Naive thymus-derived CD4-positive, alpha-beta T cell (primary cell): ENCODE data around the gene LPP. TPM values are rescaled to one million over a fixed set of nuclear protein-coding genes. Genes with fewer than 3 reads are reported as not detected.

Experiments used
- ATAC-seq: fragments of 150-1000 bp; cut with Tn5 transposase; 2 replicates; pipeline ENCODE4 v1.10.0; 2021; ENCODE audit warnings: mild to moderate bottlenecking, moderate library complexity
- CTCF ChIA-PET: fragments of 350-600 bp; sonication (Branson Sonifier 250); formaldehyde crosslinking; loops from one replicate; lab custom pipeline; 2021; ENCODE audit warnings: antibody characterized with exemption; lab: Charles Lee
- POLR2A ChIA-PET: fragments of 350-600 bp; sonication (Branson Sonifier 250); formaldehyde crosslinking; loops from one replicate; lab custom pipeline; 2021; ENCODE audit warnings: antibody characterized with exemption, inconsistent platforms; lab: Charles Lee
- DNase-seq, 9 donors: peaks; one replicate each; pipeline versions ENCODE4 v3.0.0 to v3.0.0-alpha.2; 2020 to 2022; ENCODE audit warnings: mixed read lengths in 1 of 9
- H3K27ac ChIP-seq: one replicate; pipeline ENCODE4 v1.7.0; 2013; ENCODE audit warnings: mild to moderate bottlenecking, low read depth, low read length, moderate library complexity
- H3K27me3 ChIP-seq, 2 donors: one replicate each; pipeline ENCODE4 v1.7.0; 2013; ENCODE audit warnings: low read length in 2 of 2, mild to moderate bottlenecking in 2 of 2, moderate library complexity in 2 of 2; ENCODE audit not compliant: control insufficient read depth in 2 of 2, insufficient read depth in 2 of 2
- H3K36me3 ChIP-seq, 3 experiments: 1 replicate in 2 of 3; 2 replicates in 1 of 3; pipeline ENCODE4 v1.7.0; 2013; ENCODE audit warnings: low read length in 3 of 3, mild to moderate bottlenecking in 3 of 3, moderate library complexity in 1 of 3; ENCODE audit not compliant: insufficient read depth in 3 of 3, control insufficient read depth in 2 of 3
- H3K4me1 ChIP-seq, 2 donors: one replicate each; pipeline ENCODE4 v1.7.0; 2013; ENCODE audit warnings: low read length in 2 of 2, mild to moderate bottlenecking in 2 of 2, moderate library complexity in 1 of 2; ENCODE audit not compliant: control insufficient read depth in 2 of 2, insufficient read depth in 2 of 2
- H3K4me3 ChIP-seq: 2 replicates; pipeline ENCODE4 v1.7.0; 2013; ENCODE audit warnings: mild to moderate bottlenecking, low read length
- H3K9me3 ChIP-seq, 3 experiments: 1 replicate in 2 of 3; 2 replicates in 1 of 3; pipeline ENCODE4 v1.7.0; 2013; ENCODE audit warnings: low read length in 3 of 3; ENCODE audit not compliant: control insufficient read depth in 2 of 3
- H3K27ac Mint-ChIP-seq, 9 donors: one replicate each; pipeline ENCODE4 v1.8.0; 2020 to 2022; ENCODE audit warnings: mixed read lengths in 9 of 9, mild to moderate bottlenecking in 8 of 9, moderate library complexity in 5 of 9, inconsistent platforms in 2 of 9
- H3K27me3 Mint-ChIP-seq, 5 donors: one replicate each; pipeline ENCODE4 v1.8.0; 2021 to 2022; ENCODE audit warnings: mixed read lengths in 5 of 5, mild to moderate bottlenecking in 1 of 5
- H3K36me3 Mint-ChIP-seq, 5 donors: one replicate each; pipeline ENCODE4 v1.8.0; 2020 to 2022; ENCODE audit warnings: mixed read lengths in 5 of 5, mild to moderate bottlenecking in 3 of 5, inconsistent platforms in 1 of 5
- H3K4me1 Mint-ChIP-seq, 7 donors: one replicate each; pipeline ENCODE4 v1.8.0; 2020 to 2022; ENCODE audit warnings: mixed read lengths in 7 of 7, mild to moderate bottlenecking in 3 of 7, inconsistent platforms in 1 of 7
- H3K4me3 Mint-ChIP-seq, 10 donors: one replicate each; pipeline ENCODE4 v1.8.0; 2020 to 2022; ENCODE audit warnings: mild to moderate bottlenecking in 10 of 10, mixed read lengths in 10 of 10, moderate library complexity in 6 of 10, inconsistent platforms in 2 of 10
- H3K9me3 Mint-ChIP-seq, 11 donors: one replicate each; pipeline ENCODE4 v1.8.0; 2020 to 2022; ENCODE audit warnings: mixed read lengths in 11 of 11, mild to moderate bottlenecking in 4 of 11, inconsistent platforms in 1 of 11, moderate library complexity in 1 of 11
- intact Hi-C, 2 donors: fragments of 100-400 bp; cut with micrococcal nuclease; formaldehyde crosslinking; loops; one replicate each; pipeline ENCODE4 v1.15.1; 2023
- polyA plus RNA-seq, 2 donors: library from polyadenylated mRNA; unstranded; fragments of 300-500 nt; fragmentation: Illumina TruSeq; gene quantifications; one replicate each; pipeline ENCODE4 v1.2.3, GENCODE V29; 2021
- total RNA-seq, 6 experiments: library from RNA in 5 of 6; stranded (reverse) in 5 of 6; gene quantifications; 1 replicate in 5 of 6; 2 replicates in 1 of 6; pipeline ENCODE4 v1.2.3 and lab custom pipeline; 2021 to 2026

The LPP gene
- total and polyA plus RNA-seq, 7 experiments from 2014 or later: 10.3 to 95.2 (median 19.5) TPM

DNA sequence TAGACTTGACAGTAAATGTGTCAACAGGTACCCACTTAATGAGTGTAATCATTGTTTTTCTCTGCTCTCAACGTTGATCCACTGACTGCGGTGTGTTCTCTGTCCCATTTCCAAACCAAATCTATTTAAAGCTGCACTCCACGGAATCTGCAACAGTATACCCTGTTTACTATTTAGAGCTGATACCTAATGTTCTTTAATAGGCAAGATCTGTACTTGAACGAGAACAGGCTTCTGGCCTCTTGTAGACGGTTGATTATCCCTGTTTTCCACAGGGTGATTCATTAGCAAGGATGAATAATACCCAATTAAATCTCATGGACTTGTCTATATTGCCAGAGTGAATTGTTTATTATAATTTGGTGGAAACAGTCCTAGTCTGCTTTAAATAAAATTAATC lies 189.9 kb downstream of the LPP start:
- H3K9me3 Mint-ChIP-seq: no peaks in the 10 kb centered on the region
- POLR2A ChIA-PET: no interaction called here
- no peak for DNase-seq
- H3K27ac Mint-ChIP-seq: no peak overlapping the region
- no peaks in the 10 kb centered on the region for H3K9me3 ChIP-seq
- CTCF ChIA-PET: no interaction called here
- peaks cover 7 to 23% (median 14%) of the 10 kb centered on the region in 7 donors for H3K4me1 Mint-ChIP-seq
- H3K4me1 ChIP-seq: peaks cover 0 to 10% of the 10 kb centered on the region in 2 donors
- no peak overlapping the region for H3K4me3 Mint-ChIP-seq
- no peaks in the 10 kb centered on the region for H3K27me3 ChIP-seq
- intact Hi-C loops: loop anchor here in 1 of 2 donors (5.0 kb wide), 1 partner anchor 88 kb away; no protein-coding TSS in a partner anchor
- H3K36me3 ChIP-seq: no peaks in the 10 kb centered on the region
- ATAC-seq: no peak
- H3K4me3 ChIP-seq: no peak overlapping the region
- no peak overlapping the region for H3K27ac ChIP-seq
- H3K27me3 Mint-ChIP-seq: peaks cover 0 to 4% (median 0%) of the 10 kb centered on the region in 5 donors
- H3K36me3 Mint-ChIP-seq: peaks cover 0 to 28% (median 21%) of the 10 kb centered on the region in 5 donors

DNA sequence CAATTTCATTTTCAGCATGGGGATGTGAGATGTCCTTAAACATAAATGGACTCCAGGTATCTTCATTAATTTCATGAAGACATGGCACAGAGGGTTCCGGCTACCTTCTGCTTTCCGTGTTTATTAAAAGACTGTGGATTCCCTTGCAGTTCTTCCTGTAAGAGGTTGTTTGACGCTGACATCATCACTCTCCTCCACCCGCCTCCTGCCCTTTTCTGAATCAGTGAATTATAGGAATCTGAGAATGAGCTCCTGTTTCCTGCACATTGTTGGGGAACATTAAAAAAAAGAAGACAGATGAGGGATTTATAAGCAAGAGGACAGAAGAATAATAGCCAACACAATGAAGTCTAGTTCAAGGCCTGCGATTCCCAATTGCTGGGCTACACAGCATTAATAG lies 191.3 kb downstream of the LPP start:
- Histone ChIP-seq H3K27ac (no peak overlapping the region), H3K9me3 (no peaks in the 10 kb centered on the region), H3K4me1 (peaks cover 0 to 3% of the 10 kb centered on the region in 2 donors), H3K36me3 (no peaks in the 10 kb centered on the region), H3K27me3 (no peaks in the 10 kb centered on the region), H3K4me3 (no peak overlapping the region)
- peaks cover 0 to 3% (median 0%) of the 10 kb centered on the region in 5 donors for H3K27me3 Mint-ChIP-seq
- peaks cover under 1 to 15% (median 10%) of the 10 kb centered on the region in 7 donors for H3K4me1 Mint-ChIP-seq
- H3K4me3 Mint-ChIP-seq: no peak overlapping the region
- no peak for ATAC-seq
- H3K36me3 Mint-ChIP-seq: peaks cover 0 to 28% (median 22%) of the 10 kb centered on the region in 5 donors
- CTCF ChIA-PET: no interaction called here
- H3K9me3 Mint-ChIP-seq: no peaks in the 10 kb centered on the region
- DNase-seq: no peak
- POLR2A ChIA-PET: no interaction called here
- no peak overlapping the region for H3K27ac Mint-ChIP-seq
- intact Hi-C loops: no loop called here

DNA sequence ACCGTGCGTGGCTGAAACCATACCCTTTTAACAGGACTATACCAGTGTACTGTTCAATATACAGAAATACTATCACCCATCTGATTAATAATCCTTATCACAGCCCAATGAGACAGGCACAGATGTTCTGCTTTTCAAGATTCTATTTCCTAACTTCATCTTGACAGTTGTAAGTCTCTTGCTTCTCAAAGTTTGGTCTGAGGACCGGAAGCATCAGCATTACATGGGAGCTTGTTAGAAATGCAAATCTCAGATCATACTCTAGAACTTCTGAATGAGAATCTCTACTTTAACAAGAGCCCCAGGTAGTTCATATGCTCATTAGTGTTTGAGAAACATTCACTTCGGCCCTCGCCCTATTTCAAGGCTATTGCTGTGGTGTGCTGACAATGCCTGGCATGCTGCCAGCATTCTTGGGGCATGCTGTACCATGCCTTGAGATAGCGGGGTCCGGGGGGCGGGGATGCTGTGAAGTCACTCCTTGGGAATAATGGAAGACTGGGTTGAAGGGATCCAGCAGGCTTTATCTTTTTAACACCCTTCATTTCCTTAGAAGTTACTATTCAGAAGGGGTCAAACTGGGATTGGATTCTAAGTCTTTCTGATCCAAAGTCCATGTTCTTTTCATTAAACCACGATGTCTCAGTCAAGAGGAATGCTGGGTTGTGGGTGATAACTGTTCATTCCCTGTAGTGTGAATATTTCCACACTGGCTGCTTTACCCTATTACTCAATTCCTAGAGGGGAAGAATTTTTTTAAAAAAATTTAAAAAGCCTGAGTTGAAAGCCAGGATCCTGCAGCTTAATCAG lies 194.7 kb downstream of the LPP start:
- DNase-seq (no peak), ATAC-seq (no peak)
- H3K27ac ChIP-seq: no peak overlapping the region
- H3K36me3 ChIP-seq: no peaks in the 10 kb centered on the region
- H3K9me3 Mint-ChIP-seq: no peaks in the 10 kb centered on the region
- H3K4me3 Mint-ChIP-seq: no peak overlapping the region
- ChIA-PET POLR2A (no interaction called here), CTCF (no interaction called here)
- H3K27ac Mint-ChIP-seq: no peak overlapping the region
- H3K36me3 Mint-ChIP-seq: peaks cover 0 to 23% (median 18%) of the 10 kb centered on the region in 5 donors
- H3K27me3 Mint-ChIP-seq: no peaks in the 10 kb centered on the region
- H3K4me1 ChIP-seq: no peaks in the 10 kb centered on the region
- H3K9me3 ChIP-seq: no peaks in the 10 kb centered on the region
- H3K4me3 ChIP-seq: no peak overlapping the region
- peaks cover 0 to 13% (median 8%) of the 10 kb centered on the region in 7 donors for H3K4me1 Mint-ChIP-seq
- no peaks in the 10 kb centered on the region for H3K27me3 ChIP-seq
- intact Hi-C loops: no loop called here

DNA sequence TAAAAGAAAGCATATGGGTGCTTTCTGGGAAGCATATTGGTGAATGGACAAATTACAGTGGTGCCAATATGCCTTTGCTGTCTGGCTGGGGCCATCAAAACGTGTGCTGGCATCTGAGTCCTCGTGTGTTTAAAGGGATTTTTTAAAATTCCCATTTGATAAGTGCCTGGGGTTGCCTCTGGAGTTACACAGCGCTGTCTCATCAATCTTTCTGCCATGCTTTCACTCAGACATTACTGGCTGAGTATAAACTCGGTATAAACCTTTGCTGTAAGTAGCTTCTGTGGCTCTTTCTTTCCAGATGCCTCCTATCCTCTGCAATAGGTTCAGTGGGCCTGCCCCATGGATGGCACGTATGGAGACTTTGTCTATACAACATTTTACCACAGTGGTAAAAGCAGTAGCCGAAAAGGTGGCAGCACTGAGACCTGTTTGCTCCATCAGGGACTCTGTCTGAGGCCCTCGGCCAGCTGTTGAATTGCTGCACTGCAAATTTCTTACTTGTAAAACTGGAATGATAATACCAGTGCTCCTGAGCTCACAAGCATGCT lies 195.5 kb downstream of the LPP start:
- Mint-ChIP-seq H3K9me3 (no peaks in the 10 kb centered on the region), H3K36me3 (peaks cover 0 to 21% (median 15%) of the 10 kb centered on the region in 5 donors), H3K4me1 (peaks cover 0 to 13% (median 8%) of the 10 kb centered on the region in 7 donors), H3K27me3 (no peaks in the 10 kb centered on the region), H3K27ac (no peak overlapping the region), H3K4me3 (no peak overlapping the region)
- DNase-seq (no peak), ATAC-seq (no peak)
- Histone ChIP-seq H3K27ac (no peak overlapping the region), H3K4me1 (no peaks in the 10 kb centered on the region), H3K36me3 (no peaks in the 10 kb centered on the region), H3K9me3 (no peaks in the 10 kb centered on the region), H3K4me3 (no peak overlapping the region), H3K27me3 (no peaks in the 10 kb centered on the region)
- intact Hi-C loops: no loop called here
- CTCF ChIA-PET: no interaction called here
- POLR2A ChIA-PET: no interaction called here

DNA sequence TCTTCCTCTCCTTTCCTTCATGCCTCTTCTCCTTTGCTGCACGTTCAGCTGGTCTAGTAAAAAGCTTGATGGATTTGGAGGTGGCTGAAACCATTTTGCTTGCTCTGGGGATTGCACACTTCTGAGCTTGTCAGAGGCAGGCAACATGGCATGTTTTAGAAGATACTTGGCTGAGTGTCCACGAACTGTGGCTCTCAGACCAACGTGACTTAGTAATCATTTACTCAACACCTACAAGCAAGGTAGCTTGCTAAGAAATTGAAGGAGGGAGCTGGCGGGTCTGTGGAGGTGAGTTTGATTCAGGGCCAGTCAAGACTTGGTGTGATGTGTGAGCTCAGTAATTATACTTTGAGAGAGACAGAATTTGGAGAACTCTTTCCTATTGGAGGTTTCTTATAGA lies 196.0 kb downstream of the LPP start:
- peaks cover 0 to 13% (median 8%) of the 10 kb centered on the region in 7 donors for H3K4me1 Mint-ChIP-seq
- no peak overlapping the region for H3K4me3 Mint-ChIP-seq
- no peaks in the 10 kb centered on the region for H3K27me3 Mint-ChIP-seq
- Histone ChIP-seq H3K36me3 (no peaks in the 10 kb centered on the region), H3K27me3 (no peaks in the 10 kb centered on the region), H3K27ac (no peak overlapping the region), H3K4me3 (no peak overlapping the region), H3K9me3 (no peaks in the 10 kb centered on the region), H3K4me1 (no peaks in the 10 kb centered on the region)
- ChIA-PET POLR2A (no interaction called here), CTCF (no interaction called here)
- H3K9me3 Mint-ChIP-seq: no peaks in the 10 kb centered on the region
- intact Hi-C loops: loop anchor here in 1 of 2 donors (10.0 kb wide), 1 partner anchor 795 kb away; no protein-coding TSS in a partner anchor
- ATAC-seq: no peak
- H3K36me3 Mint-ChIP-seq: peaks cover 0 to 24% (median 12%) of the 10 kb centered on the region in 5 donors
- H3K27ac Mint-ChIP-seq: peak overlapping the region in 3 of 9 donors; percentile 5 to 63 (median 8)
- DNase-seq: no peak

DNA sequence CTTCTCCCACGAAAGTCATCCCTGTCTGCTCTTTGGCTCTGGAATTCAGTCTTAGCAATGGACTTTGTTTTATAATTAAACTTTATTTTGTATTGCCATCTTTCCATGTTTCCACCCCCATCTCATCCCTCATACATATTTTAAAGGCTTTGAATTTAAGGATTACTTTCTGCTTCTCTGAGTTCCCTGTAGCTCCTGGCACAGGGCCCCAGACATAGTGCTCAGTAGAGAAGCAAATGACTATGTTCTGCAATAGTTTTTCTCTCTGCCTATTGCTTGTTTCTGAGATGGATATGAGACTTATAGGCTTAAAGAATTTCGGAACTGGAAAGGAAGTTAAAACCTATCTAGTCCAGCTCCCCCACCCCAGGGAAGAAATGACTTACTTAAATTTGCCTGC lies 197.0 kb downstream of the LPP start:
- Mint-ChIP-seq H3K27me3 (peaks cover 0 to 2% (median 0%) of the 10 kb centered on the region in 5 donors), H3K4me1 (peaks cover 0 to 12% (median 8%) of the 10 kb centered on the region in 7 donors), H3K36me3 (peaks cover 0 to 21% (median 9%) of the 10 kb centered on the region in 5 donors), H3K4me3 (no peak overlapping the region), H3K9me3 (no peaks in the 10 kb centered on the region), H3K27ac (no peak overlapping the region)
- Histone ChIP-seq H3K27ac (no peak overlapping the region), H3K36me3 (no peaks in the 10 kb centered on the region), H3K4me1 (no peaks in the 10 kb centered on the region), H3K4me3 (no peak overlapping the region), H3K27me3 (no peaks in the 10 kb centered on the region), H3K9me3 (no peaks in the 10 kb centered on the region)
- CTCF ChIA-PET: interaction anchor here (1.2 kb wide), 1 partner anchor 610 kb away, joined by 3 read pairs; no protein-coding TSS in a partner anchor
- ATAC-seq (no peak), DNase-seq (no peak)
- intact Hi-C loops: loop anchor here in 1 of 2 donors (10.0 kb wide), 1 partner anchor 794 kb away; no protein-coding TSS in a partner anchor
- POLR2A ChIA-PET: no interaction called here
